GM12878 (cell line): ENCODE data around the gene KRTAP9-9. TPM values are rescaled to one million over a fixed set of nuclear protein-coding genes. Genes with fewer than 3 reads are reported as not detected.
"Not testable (repeated sequence)": the region's sequence is repeated elsewhere in the genome, so short reads cannot be mapped to it uniquely, and the experiment has no call there.

Experiments used
- ATAC-seq: fragments of 200-7000 bp; cut with Tn5 transposase; 3 replicates; pipeline ENCODE4 v1.9.1; 2020; ENCODE audit warnings: mild to moderate bottlenecking, moderate library complexity
- BruUV-seq: library from RNA; stranded (reverse); fragments of 400-500 nt; replicated peaks from 2 replicates; lab custom pipeline; 2021; lab: Mats Ljungman, UMichigan
- CTCF ChIA-PET: fragments of 300-600 bp; sonication (Branson Sonifier 250); formaldehyde crosslinking; extraction: SDS; loops from one replicate; lab custom pipeline; 2021; ENCODE audit warnings: inconsistent platforms; lab: Yijun Ruan, JAX
- POLR2A ChIA-PET: fragments of 350-600 bp; formaldehyde crosslinking; extraction: SDS; loops from one replicate; lab custom pipeline; 2021; ENCODE audit warnings: inconsistent platforms; lab: Charles Lee
- RAD21 ChIA-PET: fragments of 300-600 bp; sonication (Branson Sonifier 250); formaldehyde crosslinking; loops from one replicate; lab custom pipeline; 2023; ENCODE audit warnings: antibody characterized with exemption; ENCODE audit not compliant: unreplicated experiment; lab: Charles Lee
- SMC1A ChIA-PET: fragments of 300-600 bp; sonication (Branson Sonifier 250); formaldehyde crosslinking; loops from one replicate; lab custom pipeline; 2023; ENCODE audit not compliant: unreplicated experiment, uncharacterized antibody; lab: Charles Lee
- DNase-seq: peaks from one replicate; pipeline ENCODE4 v3.0.0-alpha.2; 2011; ENCODE audit warnings: low read depth, low spot score
- FAIRE-seq: peaks from 3 replicates; lab custom pipeline; 2011; peaks lifted over from hg19 to GRCh38; lab: Jason Lieb, UNC
- H2AFZ ChIP-seq: 2 replicates; pipeline ENCODE4 v1.6.0; 2011; ENCODE audit warnings: low read depth, low read length, control low read depth; ENCODE audit not compliant: control insufficient read depth
- H3K27ac ChIP-seq: 2 replicates; pipeline ENCODE4 v1.5.1; 2011; ENCODE audit warnings: control low read depth; ENCODE audit not compliant: control insufficient read depth, insufficient read depth
- H3K27me3 ChIP-seq, 2 experiments: replicated peaks in 1 of 2; 2 replicates each; pipeline versions ENCODE4 v1.6.0 to v1.6.1; 2011; ENCODE audit warnings: low read length in 1 of 2; ENCODE audit not compliant: control insufficient read depth in 2 of 2, insufficient read depth in 2 of 2
- H3K36me3 ChIP-seq, 2 experiments: 2 replicates each; pipeline ENCODE4 v1.5.1; 2011; ENCODE audit warnings: low read length in 1 of 2; ENCODE audit not compliant: control insufficient read depth in 2 of 2, insufficient read depth in 2 of 2
- H3K4me1 ChIP-seq: 2 replicates; pipeline ENCODE4 v1.6.1; 2011; ENCODE audit warnings: mild to moderate bottlenecking, low read length, moderate library complexity, mixed read lengths; ENCODE audit not compliant: control insufficient read depth, insufficient read depth
- H3K4me2 ChIP-seq: 2 replicates; pipeline ENCODE4 v1.6.0; 2011; ENCODE audit warnings: control low read depth; ENCODE audit not compliant: control insufficient read depth, insufficient read depth
- H3K4me3 ChIP-seq: fragments of 200-600 bp; sonication (generic); 2 replicates; pipeline ENCODE4 v1.5.1; 2016
- H3K79me2 ChIP-seq: 2 replicates; pipeline ENCODE4 v1.6.0; 2011; ENCODE audit warnings: low read length; ENCODE audit not compliant: control insufficient read depth, insufficient read depth
- H3K9ac ChIP-seq: 2 replicates; pipeline ENCODE4 v1.8.0; 2011; ENCODE audit warnings: low read length, control low read depth, mixed read lengths; ENCODE audit not compliant: control insufficient read depth, insufficient read depth
- H3K9me3 ChIP-seq: replicated peaks from 3 replicates; pipeline ENCODE4 v1.5.1; 2011; ENCODE audit warnings: mild to moderate bottlenecking, low read length; ENCODE audit not compliant: control insufficient read depth, insufficient read depth
- H4K20me1 ChIP-seq: 2 replicates; pipeline ENCODE4 v1.6.0; 2011; ENCODE audit not compliant: control insufficient read depth, insufficient read depth
- WGBS: methylation state at CpG from one replicate; pipeline ENCODE4 v1.1.6; 2016; ENCODE audit warnings: low lambda C conversion rate; ENCODE audit not compliant: insufficient replicate concordance, insufficient coverage; ENCODE audit errors: missing lambda C conversion rate; 5-methylcytosine and 5-hydroxymethylcytosine counted together
- in situ Hi-C: fragments of 300-500 bp; cut with MboI; formaldehyde crosslinking; loops from 9 replicates; pipeline ENCODE4 v1.14.3; 2018; ENCODE audit warnings: mixed read lengths
- intact Hi-C: fragments of 100-400 bp; cut with micrococcal nuclease; formaldehyde crosslinking; loops from one replicate; pipeline ENCODE4 v1.14.2; 2022; ENCODE audit not compliant: unreplicated experiment
- polyA plus RNA-seq, 11 experiments: library from polyadenylated mRNA; depleted of rRNA in 4 of 11; unstranded in 6 of 11; stranded (reverse) in 5 of 11; fragments of >200 nt; fragmentation: Nextera tagmentation in 4 of 11; fragmentation: Illumina TruSeq in 1 of 11; extraction: Ambion mirVana in 4 of 11; extraction: Trizol in 1 of 11; gene quantifications; 1 replicate in 1 of 11; 2 replicates in 10 of 11; pipeline versions ENCODE4 v1.2.1 to v1.2.3, GENCODE V29; 2011 to 2016; ENCODE audit warnings: inconsistent platforms in 2 of 11, missing spikeins in 2 of 11, low read depth in 1 of 11
- total RNA-seq, 4 experiments: library from RNA; depleted of rRNA in 3 of 4; stranded (reverse); fragments of >200 nt in 3 of 4; fragmentation: Illumina TruSeq in 1 of 4; extraction: Trizol in 1 of 4; gene quantifications; 2 replicates each; pipeline versions ENCODE4 v1.2.1 to v1.2.3, GENCODE V29; 2013 to 2021

KRTAP9-9 gene
- total and polyA plus RNA-seq, 10 of the 15 experiments (the other 5 are each of a cell fraction or from before 2014, with no cell fraction given) = not detected

DNA sequence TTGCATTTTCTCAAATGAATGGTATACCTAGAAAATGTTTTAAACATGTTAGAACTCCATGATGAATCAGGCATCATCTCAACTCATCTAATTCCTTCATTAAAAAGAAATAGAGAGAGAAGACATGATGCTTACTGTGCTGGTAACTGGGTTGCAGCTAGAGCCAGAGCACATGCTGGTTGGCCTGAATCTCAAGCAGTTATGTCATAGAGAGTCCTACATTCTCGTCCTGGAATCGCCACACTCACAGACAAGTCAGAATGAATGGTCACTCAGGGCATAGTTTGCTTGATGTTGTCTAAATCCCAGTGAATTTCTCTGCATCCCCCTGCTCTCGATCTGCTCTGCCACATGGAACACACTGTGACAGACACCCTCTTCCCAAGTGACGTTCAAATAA is 18.1 kb upstream of the KRTAP9-9 start:
- H2AFZ ChIP-seq, H3K9ac ChIP-seq, FAIRE-seq, H3K4me3 ChIP-seq, H3K9me3 ChIP-seq, DNase-seq, H3K27me3 ChIP-seq, H3K79me2 ChIP-seq, ATAC-seq, H3K4me2 ChIP-seq, H3K4me1 ChIP-seq, POLR2A ChIA-PET, in situ Hi-C loops, BruUV-seq, RAD21 ChIA-PET, H3K27ac ChIP-seq, intact Hi-C loops, H4K20me1 ChIP-seq, H3K36me3 ChIP-seq, CTCF ChIA-PET, SMC1A ChIA-PET: not testable (repeated sequence)
- WGBS = 0% methylated on average over 4 of the region's 4 CpGs

DNA sequence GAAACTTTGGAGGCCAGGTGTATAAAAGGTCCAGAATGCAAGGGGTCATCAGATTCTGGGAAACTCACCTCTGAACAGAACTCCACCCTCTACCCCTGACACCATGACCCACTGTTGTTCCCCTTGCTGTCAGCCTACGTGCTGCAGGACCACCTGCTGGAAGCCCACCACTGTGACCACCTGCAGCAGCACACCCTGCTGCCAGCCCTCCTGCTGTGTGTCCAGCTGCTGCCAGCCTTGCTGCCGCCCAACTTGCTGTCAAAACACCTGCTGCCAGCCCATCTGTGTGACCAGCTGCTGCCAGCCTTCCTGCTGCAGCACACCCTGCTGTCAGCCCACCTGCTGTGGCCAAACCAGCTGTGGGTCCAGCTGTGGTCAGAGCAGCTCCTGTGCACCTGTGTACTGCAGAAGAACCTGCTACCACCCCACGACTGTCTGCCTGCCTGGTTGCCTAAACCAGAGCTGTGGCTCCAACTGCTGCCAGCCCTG is 17.2 kb upstream of the KRTAP9-9 start, which contains the start of gene KRTAP9-8:
TSS of gene KRTAP9-8 (plus strand) at position 51 of the 489 bp plus-strand sequence. CDS start at position 104, 53 bp downstream.
- DNase-seq, FAIRE-seq, POLR2A ChIA-PET, in situ Hi-C loops, SMC1A ChIA-PET, H3K4me1 ChIP-seq, H2AFZ ChIP-seq, intact Hi-C loops, H3K27me3 ChIP-seq, RAD21 ChIA-PET, H3K27ac ChIP-seq, H3K79me2 ChIP-seq, BruUV-seq, H3K4me3 ChIP-seq, H4K20me1 ChIP-seq, H3K36me3 ChIP-seq, H3K9ac ChIP-seq, H3K9me3 ChIP-seq, H3K4me2 ChIP-seq, ATAC-seq, CTCF ChIA-PET: not testable (repeated sequence)
- 0% methylated on average over 3 of the region's 3 CpGs for WGBS

DNA sequence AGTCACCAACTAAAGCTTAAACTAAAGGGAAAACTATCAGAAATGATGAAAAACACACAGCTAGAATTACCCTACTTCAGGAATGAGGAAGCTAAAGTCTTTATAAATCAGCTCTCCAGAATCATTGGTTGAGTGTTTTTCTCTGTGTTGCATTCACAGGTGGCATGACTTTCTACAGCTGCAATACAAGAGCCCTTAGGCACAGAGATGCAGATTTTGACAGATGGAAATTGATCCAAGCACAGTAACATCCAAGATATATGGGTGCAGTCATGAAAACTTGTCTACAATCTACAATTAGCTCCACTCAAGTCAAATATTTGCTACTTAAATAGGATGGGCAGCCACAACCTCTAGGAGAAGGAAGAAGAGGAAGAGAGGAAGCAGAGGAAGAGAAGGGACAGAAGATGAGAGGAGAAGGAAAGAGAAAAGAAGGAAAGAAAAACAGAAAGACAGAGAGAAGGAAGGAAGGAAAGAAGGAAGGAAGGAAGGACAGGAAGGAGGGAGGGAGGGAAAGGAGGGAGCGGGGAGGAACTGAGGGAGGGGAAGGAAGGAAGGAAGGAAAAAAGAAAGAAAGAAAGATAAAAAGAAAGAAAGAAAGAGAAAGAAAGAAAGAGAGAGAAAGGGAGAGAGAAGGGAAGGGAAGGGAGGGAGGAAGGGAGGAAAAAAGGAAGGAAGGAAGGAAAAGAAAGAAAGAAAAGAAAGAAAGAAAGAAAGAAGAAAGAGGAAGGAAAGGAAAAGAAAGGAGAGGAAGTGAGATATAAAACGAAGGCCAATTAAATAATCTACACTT is 8.0 kb upstream of the KRTAP9-9 start:
- H3K4me2 ChIP-seq, H2AFZ ChIP-seq, DNase-seq, RAD21 ChIA-PET, H3K27ac ChIP-seq, SMC1A ChIA-PET, POLR2A ChIA-PET, H3K79me2 ChIP-seq, H3K9ac ChIP-seq, intact Hi-C loops, H3K27me3 ChIP-seq, H3K4me1 ChIP-seq, CTCF ChIA-PET, H4K20me1 ChIP-seq, H3K9me3 ChIP-seq, BruUV-seq, H3K4me3 ChIP-seq, H3K36me3 ChIP-seq, FAIRE-seq, ATAC-seq: not testable (repeated sequence)
- WGBS = 3% methylated on average over 2 of the region's 2 CpGs
- in situ Hi-C loops = loop anchor here (10.0 kb wide), 1 partner anchor 62 kb away; the partner anchor contains the start of genes KRTAP4-1 and KRTAP9-1
